Neutrophil (primary cell): Measurements from ENCODE around the gene GNG5.

Experiments used
- H3K27ac ChIP-seq: fragments of 200-600 bp; sonication (generic); 2 replicates; pipeline ENCODE4 v1.5.1; 2016; ENCODE audit warnings: mild to moderate bottlenecking, moderate library complexity
- H3K27me3 ChIP-seq: fragments of 200-600 bp; sonication (generic); 2 replicates; pipeline ENCODE4 v1.6.0; 2016; ENCODE audit warnings: mild to moderate bottlenecking
- H3K36me3 ChIP-seq: fragments of 200-600 bp; sonication (generic); 2 replicates; pipeline ENCODE4 v1.5.1; 2017
- H3K4me1 ChIP-seq, 2 experiments: fragments of 200-600 bp in 1 of 2; sonication (generic) in 1 of 2; 1 replicate in 1 of 2; 2 replicates in 1 of 2; pipeline versions ENCODE4 v1.5.1 to v1.6.1; 2013 to 2016; ENCODE audit warnings: low read depth in 1 of 2, low read length in 1 of 2, mild to moderate bottlenecking in 1 of 2, moderate library complexity in 1 of 2; ENCODE audit not compliant: control insufficient read depth in 1 of 2, insufficient read depth in 1 of 2
- H3K4me3 ChIP-seq, 2 experiments: fragments of 200-600 bp in 1 of 2; sonication (generic) in 1 of 2; 1 replicate in 1 of 2; 2 replicates in 1 of 2; pipeline ENCODE4 v1.5.1; 2013 to 2016; ENCODE audit warnings: low read depth in 1 of 2, low read length in 1 of 2, mild to moderate bottlenecking in 1 of 2, moderate library complexity in 1 of 2
- H3K9me3 ChIP-seq: fragments of 200-600 bp; sonication (generic); 2 replicates; pipeline ENCODE4 v1.5.1; 2016
- TF ChIP-seq, protein P1 (sequence below): fragments of 200-600 bp; sonication (generic); IDR thresholded peaks from 2 replicates; pipeline ENCODE4 v1.5.1; 2016; ENCODE audit warnings: antibody characterized with exemption

Gene GNG5

DNA sequence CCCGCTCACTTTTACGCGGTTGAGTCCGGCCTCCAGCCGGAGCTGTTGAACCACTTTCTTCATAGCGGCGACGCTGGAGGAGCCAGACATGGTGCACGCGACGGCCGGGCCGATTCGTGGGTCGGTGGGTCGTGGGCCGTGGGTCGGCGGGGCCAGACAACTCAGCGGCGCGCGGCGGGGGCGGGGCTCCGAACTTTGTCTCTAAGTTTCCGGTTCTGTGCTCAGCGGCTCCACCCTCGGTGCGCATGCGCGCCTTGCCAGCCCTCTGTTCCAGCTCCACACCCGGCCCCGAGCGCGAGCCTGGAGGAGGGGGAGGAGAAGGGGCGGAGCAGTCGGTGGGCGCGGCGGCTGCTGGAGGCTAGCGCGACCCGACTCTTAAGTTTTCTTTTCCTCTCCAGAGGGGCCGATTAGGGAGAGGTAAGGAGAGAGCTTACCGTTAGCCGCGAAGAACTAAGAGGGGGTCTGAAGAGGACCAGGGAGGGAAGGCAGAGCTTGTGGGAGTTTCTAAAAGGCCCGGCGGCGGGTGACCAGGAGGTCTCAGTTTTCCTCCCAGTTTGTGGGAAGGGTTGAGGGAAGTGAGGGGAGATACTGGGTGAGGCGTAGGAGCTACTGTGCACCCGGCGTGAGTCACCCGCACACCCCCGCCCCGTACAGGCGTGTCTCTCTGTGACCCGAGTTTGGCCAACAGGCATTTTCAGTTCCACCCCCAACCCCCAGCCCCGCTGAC lies at the start of gene GNG5, which contains the start of gene SPATA1:
Gene GNG5, minus strand, starts transcription at position 580 of the 727 bp plus-strand sequence. Its CDS starts 490 bp downstream, at position 90.
Gene SPATA1, plus strand, starts transcription at position 385 of the 727 bp plus-strand sequence. CDS start 9,974 bp downstream, outside the sequence.
- Histone ChIP-seq H3K4me1 (peaks cover 33 to 39% of the 10 kb centered on the region in 2 experiments), H3K36me3 (peaks cover 9% of the 10 kb centered on the region), H3K9me3 (no peaks in the 10 kb centered on the region), H3K27me3 (no peaks in the 10 kb centered on the region), H3K27ac (peak within 1 kb of the TSS; percentile 98), H3K4me3 (peak within 1 kb of the TSS; percentile 82 to 94)
- TF ChIP-seq, protein P1, sequence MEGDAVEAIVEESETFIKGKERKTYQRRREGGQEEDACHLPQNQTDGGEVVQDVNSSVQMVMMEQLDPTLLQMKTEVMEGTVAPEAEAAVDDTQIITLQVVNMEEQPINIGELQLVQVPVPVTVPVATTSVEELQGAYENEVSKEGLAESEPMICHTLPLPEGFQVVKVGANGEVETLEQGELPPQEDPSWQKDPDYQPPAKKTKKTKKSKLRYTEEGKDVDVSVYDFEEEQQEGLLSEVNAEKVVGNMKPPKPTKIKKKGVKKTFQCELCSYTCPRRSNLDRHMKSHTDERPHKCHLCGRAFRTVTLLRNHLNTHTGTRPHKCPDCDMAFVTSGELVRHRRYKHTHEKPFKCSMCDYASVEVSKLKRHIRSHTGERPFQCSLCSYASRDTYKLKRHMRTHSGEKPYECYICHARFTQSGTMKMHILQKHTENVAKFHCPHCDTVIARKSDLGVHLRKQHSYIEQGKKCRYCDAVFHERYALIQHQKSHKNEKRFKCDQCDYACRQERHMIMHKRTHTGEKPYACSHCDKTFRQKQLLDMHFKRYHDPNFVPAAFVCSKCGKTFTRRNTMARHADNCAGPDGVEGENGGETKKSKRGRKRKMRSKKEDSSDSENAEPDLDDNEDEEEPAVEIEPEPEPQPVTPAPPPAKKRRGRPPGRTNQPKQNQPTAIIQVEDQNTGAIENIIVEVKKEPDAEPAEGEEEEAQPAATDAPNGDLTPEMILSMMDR = no peak

DNA sequence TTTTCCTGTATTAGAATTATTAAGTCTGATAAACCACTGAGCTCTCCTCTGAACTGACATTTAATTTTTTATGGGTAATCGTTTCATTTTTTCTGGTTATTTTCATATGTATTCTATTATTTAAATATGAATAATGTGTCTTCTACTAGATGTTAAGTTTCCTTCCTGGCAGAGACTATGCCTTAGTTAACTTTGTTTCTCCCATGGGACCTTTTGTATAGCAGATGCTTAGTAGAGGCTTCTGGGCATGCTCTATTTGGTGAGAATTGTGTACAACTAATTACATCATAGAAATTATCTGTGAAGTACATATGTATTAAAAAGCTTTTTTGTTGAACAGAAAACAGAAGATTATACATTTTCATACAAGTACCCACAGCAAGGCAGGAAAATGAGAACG lies 44.4 kb upstream of the GNG5 start:
- Histone ChIP-seq H3K4me3 (no peak overlapping the region), H3K27me3 (no peaks in the 10 kb centered on the region), H3K4me1 (peaks cover 5 to 6% of the 10 kb centered on the region in 2 experiments), H3K36me3 (peaks cover 44% of the 10 kb centered on the region), H3K27ac (no peak overlapping the region), H3K9me3 (no peaks in the 10 kb centered on the region)
- TF ChIP-seq, protein P1 = no peak

DNA sequence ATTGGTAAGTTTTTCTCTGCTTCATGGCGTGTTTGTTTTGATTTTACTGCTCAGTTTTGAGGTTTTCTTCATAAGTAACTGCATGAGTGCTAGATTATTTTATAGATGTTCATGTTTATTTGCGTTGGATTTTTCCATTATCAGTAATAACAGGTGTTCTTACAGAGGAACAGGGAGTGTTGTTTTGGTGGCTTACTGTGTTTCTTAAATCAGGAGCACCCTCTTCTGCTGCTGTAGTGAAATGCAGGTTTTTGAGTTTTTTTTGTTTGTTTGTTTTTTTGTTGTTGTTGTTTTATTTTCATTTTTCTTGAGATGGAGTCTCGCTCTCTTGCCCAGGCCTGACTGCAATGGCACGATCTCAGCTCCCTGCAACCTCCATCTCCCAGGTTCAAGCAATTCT lies 35.3 kb upstream of the GNG5 start:
- H3K4me3 ChIP-seq = no peak overlapping the region
- no peaks in the 10 kb centered on the region for H3K9me3 ChIP-seq
- H3K4me1 ChIP-seq = no peaks in the 10 kb centered on the region
- TF ChIP-seq, protein P1 = no peak
- no peak overlapping the region for H3K27ac ChIP-seq
- H3K36me3 ChIP-seq = peaks cover 50% of the 10 kb centered on the region
- H3K27me3 ChIP-seq = no peaks in the 10 kb centered on the region

DNA sequence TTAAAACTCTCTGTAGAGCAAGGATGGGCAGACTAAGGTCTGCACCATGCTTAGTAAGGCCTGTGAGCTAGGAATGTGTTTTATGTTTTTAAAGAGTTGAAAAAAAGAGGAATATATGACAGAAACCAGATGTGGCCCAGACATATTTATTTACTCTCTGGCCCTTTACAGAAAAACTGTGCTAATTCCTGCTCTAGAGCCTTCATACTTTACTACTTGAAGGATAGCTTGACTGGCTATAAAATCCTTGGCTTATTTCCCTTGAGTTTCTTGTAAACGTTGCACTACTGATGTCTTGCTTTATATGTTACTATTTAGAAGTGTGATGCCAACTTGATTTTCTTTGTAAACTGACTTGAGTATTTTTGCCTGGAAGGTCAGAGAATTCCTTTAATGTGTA lies 34.4 kb upstream of the GNG5 start:
- no peak overlapping the region for H3K27ac ChIP-seq
- TF ChIP-seq, protein P1 = no peak
- H3K9me3 ChIP-seq = no peaks in the 10 kb centered on the region
- H3K4me3 ChIP-seq = no peak overlapping the region
- H3K4me1 ChIP-seq = no peaks in the 10 kb centered on the region
- no peaks in the 10 kb centered on the region for H3K27me3 ChIP-seq
- H3K36me3 ChIP-seq = peaks cover 49% of the 10 kb centered on the region

DNA sequence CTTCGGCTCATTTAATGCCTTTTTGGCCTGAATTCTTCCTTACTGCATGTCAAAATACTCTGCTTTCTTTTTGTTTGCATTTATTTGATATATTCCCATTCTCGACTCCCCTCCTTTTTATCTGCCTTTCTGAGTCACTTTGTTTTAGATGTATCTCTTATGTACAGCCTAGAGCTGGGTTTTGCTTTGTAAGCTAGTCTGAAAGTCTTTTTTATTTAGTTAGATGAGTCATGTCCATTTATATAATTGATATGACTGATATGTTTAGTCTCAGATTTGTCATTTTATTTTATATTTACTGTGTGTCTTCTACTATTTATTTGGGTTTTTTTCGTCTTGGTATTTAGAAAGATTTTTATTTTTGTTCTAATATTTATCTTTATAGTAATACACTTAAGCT lies 33.6 kb upstream of the GNG5 start:
- TF ChIP-seq, protein P1 = no peak
- no peaks in the 10 kb centered on the region for H3K9me3 ChIP-seq
- no peak overlapping the region for H3K27ac ChIP-seq
- H3K4me3 ChIP-seq = no peak overlapping the region
- H3K4me1 ChIP-seq = no peaks in the 10 kb centered on the region
- peaks cover 49% of the 10 kb centered on the region for H3K36me3 ChIP-seq
- H3K27me3 ChIP-seq = no peaks in the 10 kb centered on the region
